ENCODE measurements around the gene UVRAG.

Gene UVRAG

GRCh38 chr11:75783416-75784084, 31.5 kb upstream of the UVRAG start:
- DNase-seq (ENCODE audit: low read depth in 2 of 3, low spot score in 2 of 3): no peak

GRCh38 chr11:75784085-75784478, 30.9 kb upstream of the UVRAG start:
- DNase-seq (ENCODE audit: low read depth in 2 of 3, low spot score in 2 of 3): no peak

- DNase-seq (ENCODE audit: low read depth in 2 of 3, low spot score in 2 of 3): no peak
These were observed 30.5 kb upstream of the UVRAG start for GRCh38 chr11:75784506-75784905.

GRCh38 chr11:75785187-75785586, 29.8 kb upstream of the UVRAG start:
- DNase-seq (ENCODE audit: low read depth in 2 of 3, low spot score in 2 of 3): no peak

GRCh38 chr11:75786101-75786736, 28.8 kb upstream of the UVRAG start:
- no peak for DNase-seq (ENCODE audit: low read depth in 2 of 3, low spot score in 2 of 3)

- DNase-seq (ENCODE audit: low read depth in 2 of 3, low spot score in 2 of 3): no peak
These were observed 25.5 kb upstream of the UVRAG start for GRCh38 chr11:75789521-75789920.

- no peak for DNase-seq (ENCODE audit: low read depth in 2 of 3, low spot score in 2 of 3)
These were observed 24.0 kb upstream of the UVRAG start for GRCh38 chr11:75790986-75791385.

GRCh38 chr11:75792127-75792731, 22.8 kb upstream of the UVRAG start:
- no peak for DNase-seq (ENCODE audit: low read depth in 2 of 3, low spot score in 2 of 3)

- no peak for DNase-seq (ENCODE audit: low read depth in 2 of 3, low spot score in 2 of 3)
These were observed 21.8 kb upstream of the UVRAG start for GRCh38 chr11:75792997-75793800.

- no peak for DNase-seq (ENCODE audit: low read depth in 2 of 3, low spot score in 2 of 3)
These were observed 21.0 kb upstream of the UVRAG start for GRCh38 chr11:75793966-75794365.

- no peak for DNase-seq (ENCODE audit: low read depth in 2 of 3, low spot score in 2 of 3)
These were observed 19.5 kb upstream of the UVRAG start for GRCh38 chr11:75795276-75796090.

- no peak for DNase-seq (ENCODE audit: low read depth in 2 of 3, low spot score in 2 of 3)
These were observed 18.9 kb upstream of the UVRAG start for GRCh38 chr11:75796091-75796435.

GRCh38 chr11:75797116-75797515, 17.9 kb upstream of the UVRAG start:
- no peak for DNase-seq (ENCODE audit: low read depth in 2 of 3, low spot score in 2 of 3)

- no peak for DNase-seq (ENCODE audit: low read depth in 2 of 3, low spot score in 2 of 3)
These were observed 17.2 kb upstream of the UVRAG start for GRCh38 chr11:75797792-75798191.

GRCh38 chr11:75800136-75800675, 14.8 kb upstream of the UVRAG start:
- no peak for DNase-seq (ENCODE audit: low read depth in 2 of 3, low spot score in 2 of 3)

- no peak for DNase-seq (ENCODE audit: low read depth in 2 of 3, low spot score in 2 of 3)
These were observed 14.2 kb upstream of the UVRAG start for GRCh38 chr11:75800728-75801361.

- DNase-seq (ENCODE audit: low read depth in 2 of 3, low spot score in 2 of 3): no peak
These were observed 13.5 kb upstream of the UVRAG start for GRCh38 chr11:75801362-75802020.

GRCh38 chr11:75802021-75802912, 12.7 kb upstream of the UVRAG start:
- DNase-seq (ENCODE audit: low read depth in 2 of 3, low spot score in 2 of 3): no peak

Measured in activated CD8-positive, alpha-beta memory T cell treated with anti-CD3 and anti-CD28 coated beads for 48 hours (primary cell).